H1 (cell line): ENCODE data around the gene RUFY4. TPM values are rescaled to one million over a fixed set of nuclear protein-coding genes. Genes with fewer than 3 reads are reported as not detected.
A peak's percentile ranks its signal among the peaks of the same experiment; 100 is the strongest.

ENCODE experiments used
- CTCF ChIA-PET: fragments of 300-600 bp; sonication (Branson Sonifier 250); formaldehyde crosslinking; loops from one replicate; lab custom pipeline; 2021; ENCODE audit not compliant: partially characterized antibody; lab: Charles Lee
- POLR2A ChIA-PET: fragments of 300-600 bp; sonication (Branson Sonifier 250); formaldehyde crosslinking; loops from one replicate; lab custom pipeline; 2021; ENCODE audit warnings: inconsistent platforms; ENCODE audit not compliant: partially characterized antibody; lab: Charles Lee
- DNase-seq, 2 experiments: peaks; one replicate each; pipeline versions ENCODE4 v3.0.0 to v3.0.0-alpha.2; 2010 to 2022; ENCODE audit warnings: low spot score in 2 of 2, low read depth in 1 of 2, mixed read lengths in 1 of 2
- FAIRE-seq: peaks from 2 replicates; lab custom pipeline; 2011; peaks lifted over from hg19 to GRCh38; lab: Jason Lieb, UNC
- H2AFZ ChIP-seq: 2 replicates; pipeline ENCODE4 v1.8.1; 2012; ENCODE audit warnings: low read length, inconsistent platforms
- H2AK5ac ChIP-seq: 2 replicates; pipeline ENCODE4 v1.6.1; 2013; ENCODE audit warnings: low read depth, low read length
- H2BK120ac ChIP-seq: replicated peaks from 2 replicates; pipeline ENCODE3; 2013; ENCODE audit warnings: low read depth, low read length, inconsistent platforms
- H2BK12ac ChIP-seq: 2 replicates; pipeline ENCODE4 v1.6.1; 2013; ENCODE audit warnings: low read depth, low read length
- H2BK15ac ChIP-seq: 2 replicates; pipeline ENCODE4 v1.6.1; 2013; ENCODE audit warnings: low read length
- H2BK20ac ChIP-seq: 2 replicates; pipeline ENCODE4 v1.6.1; 2013; ENCODE audit warnings: low read length
- H2BK5ac ChIP-seq: 2 replicates; pipeline ENCODE4 v1.6.1; 2013; ENCODE audit warnings: low read depth, low read length
- H3K14ac ChIP-seq: 2 replicates; pipeline ENCODE4 v1.6.1; 2013; ENCODE audit warnings: inconsistent platforms; ENCODE audit not compliant: insufficient read length
- H3K18ac ChIP-seq: 2 replicates; pipeline ENCODE4 v1.6.1; 2013; ENCODE audit warnings: low read length; ENCODE audit errors: extremely low read depth
- H3K23ac ChIP-seq: 2 replicates; pipeline ENCODE4 v1.6.1; 2013; ENCODE audit warnings: inconsistent platforms; ENCODE audit not compliant: insufficient read length
- H3K23me2 ChIP-seq: 2 replicates; pipeline ENCODE4 v1.6.1; 2013; ENCODE audit warnings: low read depth, low read length
- H3K27ac ChIP-seq: 2 replicates; pipeline ENCODE4 v1.6.1; 2011; ENCODE audit warnings: low read depth, low read length, inconsistent platforms
- H3K27me3 ChIP-seq, 4 experiments: replicated peaks in 1 of 4; 1 replicate in 1 of 4; 2 replicates in 3 of 4; pipeline versions ENCODE4 v1.6.1 to v1.8.1; 2011 to 2013; ENCODE audit warnings: low read length in 3 of 4, mild to moderate bottlenecking in 3 of 4, inconsistent platforms in 2 of 4, mixed read lengths in 2 of 4, moderate library complexity in 1 of 4; ENCODE audit not compliant: control insufficient read depth in 3 of 4, insufficient read depth in 3 of 4; ENCODE audit errors: extremely low read depth in 1 of 4
- H3K36me3 ChIP-seq, 4 experiments: 2 replicates each; pipeline versions ENCODE4 v1.6.1 to v1.8.1; 2011 to 2013; ENCODE audit warnings: mild to moderate bottlenecking in 4 of 4, low read length in 3 of 4, moderate library complexity in 2 of 4, control low read depth in 1 of 4, inconsistent platforms in 1 of 4; ENCODE audit not compliant: insufficient read depth in 4 of 4, control insufficient read depth in 2 of 4
- H3K4ac ChIP-seq: replicated peaks from 2 replicates; pipeline ENCODE3; 2013; ENCODE audit warnings: low read length, low read depth, mixed read lengths, inconsistent platforms; ENCODE audit not compliant: insufficient read length
- H3K4me1 ChIP-seq, 4 experiments: replicated peaks in 1 of 4; 1 replicate in 1 of 4; 2 replicates in 3 of 4; pipeline versions ENCODE4 v1.6.1 to v1.8.1; 2011 to 2013; ENCODE audit warnings: low read length in 3 of 4, inconsistent platforms in 2 of 4, mixed read lengths in 1 of 4; ENCODE audit not compliant: insufficient read depth in 4 of 4, control insufficient read depth in 3 of 4
- H3K4me2 ChIP-seq, 2 experiments: 2 replicates each; pipeline versions ENCODE4 v1.6.1 to v1.8.1; 2011 to 2013; ENCODE audit warnings: low read depth in 2 of 2, low read length in 2 of 2, control low read depth in 1 of 2, inconsistent platforms in 1 of 2, mild to moderate bottlenecking in 1 of 2; ENCODE audit not compliant: insufficient read depth in 1 of 2
- H3K4me3 ChIP-seq, 4 experiments: fragments of 200-600, 300-600 bp in 1 of 4; sonication (generic), shearing (Covaris generic), sonication (Bioruptor Twin) in 1 of 4; 2 replicates each; pipeline versions ENCODE4 v1.5.1 to v1.8.1; 2011 to 2016; ENCODE audit warnings: low read length in 4 of 4, low read depth in 3 of 4, control low read depth in 2 of 4, inconsistent platforms in 2 of 4, mild to moderate bottlenecking in 2 of 4, mixed read lengths in 1 of 4, moderate library complexity in 1 of 4; ENCODE audit not compliant: insufficient read depth in 2 of 4; ENCODE audit errors: extremely low read depth in 1 of 4
- H3K56ac ChIP-seq: replicated peaks from 2 replicates; pipeline ENCODE3; 2013; ENCODE audit warnings: low read depth, mild to moderate bottlenecking, mixed read lengths, low read length, inconsistent platforms; ENCODE audit not compliant: insufficient read length
- H3K79me1 ChIP-seq: 2 replicates; pipeline ENCODE4 v1.6.1; 2013; ENCODE audit warnings: low read depth, low read length, control low read depth
- H3K79me2 ChIP-seq, 2 experiments: 2 replicates each; pipeline versions ENCODE4 v1.6.1 to v1.8.1; 2012 to 2013; ENCODE audit warnings: low read length in 2 of 2, mild to moderate bottlenecking in 2 of 2, inconsistent platforms in 1 of 2; ENCODE audit not compliant: insufficient read depth in 2 of 2, control insufficient read depth in 1 of 2
- H3K9ac ChIP-seq, 4 experiments: replicated peaks in 1 of 4; 1 replicate in 1 of 4; 2 replicates in 3 of 4; pipeline versions ENCODE4 v1.6.1 to v1.8.1; 2011 to 2013; ENCODE audit warnings: low read depth in 3 of 4, low read length in 3 of 4, control low read depth in 2 of 4, mild to moderate bottlenecking in 2 of 4, moderate library complexity in 2 of 4, inconsistent platforms in 1 of 4; ENCODE audit errors: extremely low read depth in 1 of 4
- H3K9me3 ChIP-seq, 2 experiments: 2 replicates each; pipeline versions ENCODE4 v1.6.1 to v1.8.1; 2012 to 2013; ENCODE audit warnings: mild to moderate bottlenecking in 2 of 2, moderate library complexity in 2 of 2, control low read depth in 1 of 2, inconsistent platforms in 1 of 2, low read depth in 1 of 2, low read length in 1 of 2, mixed read lengths in 1 of 2; ENCODE audit not compliant: insufficient read depth in 2 of 2
- H4K20me1 ChIP-seq, 2 experiments: replicated peaks in 1 of 2; 2 replicates each; pipeline versions ENCODE3 to v1.8.1; 2011 to 2013; ENCODE audit warnings: inconsistent platforms in 2 of 2, low read length in 2 of 2, mild to moderate bottlenecking in 1 of 2; ENCODE audit not compliant: insufficient read depth in 2 of 2, control insufficient read depth in 1 of 2
- H4K5ac ChIP-seq: 2 replicates; pipeline ENCODE4 v1.6.1; 2013; ENCODE audit warnings: low read length, low read depth, mixed read lengths, inconsistent platforms; ENCODE audit not compliant: insufficient read length
- H4K8ac ChIP-seq: 2 replicates; pipeline ENCODE4 v1.8.0; 2013; ENCODE audit warnings: mild to moderate bottlenecking, moderate library complexity, low read length, inconsistent platforms; ENCODE audit not compliant: insufficient read depth; ENCODE audit errors: extremely low read depth
- H4K91ac ChIP-seq: replicated peaks from 2 replicates; pipeline ENCODE3; 2013; ENCODE audit warnings: low read length, mixed read lengths, inconsistent platforms; ENCODE audit not compliant: insufficient read length
- JUN ChIP-seq: IDR thresholded peaks from 2 replicates; pipeline ENCODE4 v1.6.1; 2011; ENCODE audit warnings: low read depth, mild to moderate bottlenecking, improper control_type of control experiment, low read length
- RXRA ChIP-seq: IDR thresholded peaks from 2 replicates; pipeline ENCODE4 v1.6.1; 2011; ENCODE audit warnings: low read depth, mild to moderate bottlenecking, low read length, moderate library complexity; ENCODE audit not compliant: insufficient read depth
- SIRT6 ChIP-seq: IDR thresholded peaks from one replicate; pipeline ENCODE4 v1.7.1; 2012; ENCODE audit warnings: low read length, inconsistent platforms
- WGBS, 2 experiments: shearing (Covaris generic) in 1 of 2; methylation state at CpG; one replicate each; pipeline versions ENCODE4 v1.1.6 to v1.1.7; 2013 to 2015; ENCODE audit warnings: low lambda C conversion rate in 2 of 2, mixed read lengths in 2 of 2, inconsistent platforms in 1 of 2, low coverage in 1 of 2, missing lambda C conversion rate in 1 of 2; ENCODE audit not compliant: insufficient replicate concordance in 2 of 2, insufficient coverage in 1 of 2, insufficient read length in 1 of 2; ENCODE audit errors: extremely low coverage in 1 of 2, missing lambda C conversion rate in 1 of 2; 5-methylcytosine and 5-hydroxymethylcytosine counted together
- polyA plus RNA-seq, 7 experiments: library from polyadenylated mRNA; depleted of rRNA in 3 of 7; stranded (reverse) in 5 of 7; unstranded in 2 of 7; fragments of >200 nt in 5 of 7; fragments of 200-250 nt in 2 of 7; gene quantifications; 1 replicate in 5 of 7; 2 replicates in 1 of 7; 4 replicates in 1 of 7; pipeline versions ENCODE4 v1.2.1 to v1.2.3, GENCODE V29; 2011 to 2013; ENCODE audit warnings: missing spikeins in 2 of 7, mixed read lengths in 2 of 7
- total RNA-seq: library from RNA; stranded (reverse); fragmentation: NEBNext Ultra II Directional; extraction: Animal tissue kit (Norgen Biotek cat#: 25700); gene quantifications from 2 replicates; pipeline ENCODE4 v1.2.1, GENCODE V29; 2021

RUFY4 gene
- total and polyA plus RNA-seq, 2 of the 8 experiments (the other 6 are each of a cell fraction or from before 2014, with no cell fraction given) = 0.32 to 0.38 TPM

GRCh38 chr2:218031771-218032257, 37.2 kb upstream of the RUFY4 start:
- no peaks in the 10 kb centered on the region for H3K36me3 ChIP-seq

More at GRCh38 chr2:218031771-218032257, 37.2 kb upstream of the RUFY4 start:
- Histone ChIP-seq H4K20me1 (peaks cover 0 to 8% of the 10 kb centered on the region in 2 experiments), H3K56ac (no peak overlapping the region), H4K91ac (no peak overlapping the region), H3K79me1 (no peaks in the 10 kb centered on the region), H3K79me2 (no peaks in the 10 kb centered on the region), H3K9me3 (no peaks in the 10 kb centered on the region), H4K8ac (no peak overlapping the region), H3K27me3 (peaks cover 6 to 25% (median 20%) of the 10 kb centered on the region in 4 experiments), H2BK12ac (peak overlapping the region; percentile 90), H2BK5ac (peak overlapping the region; percentile 94), H3K4me1 (peaks cover 0 to 13% (median 5%) of the 10 kb centered on the region in 4 experiments; a peak in 5 of 7 replicates), H2BK120ac (no peak overlapping the region), H3K4me3 (no peak overlapping the region), H3K18ac (peak overlapping the region; percentile 87), H3K4ac (no peak overlapping the region), H2AK5ac (peak overlapping the region; percentile 95; the same call in 1 of the 2 replicates), H3K23ac (no peak overlapping the region), H3K23me2 (peaks cover 17% of the 10 kb centered on the region; the same call in 1 of the 2 replicates), H3K27ac (no peak overlapping the region), H2AFZ (no peak overlapping the region), H4K5ac (no peak overlapping the region), H2BK20ac (peak overlapping the region; percentile 61; the same call in 1 of the 2 replicates), H3K4me2 (peak overlapping the region in 1 of 2 experiments; percentile 25; a peak in 1 of 4 replicates), H3K14ac (no peak overlapping the region)
- DNase-seq (no peak), FAIRE-seq (no peak)
- WGBS, 2 experiments = 82% methylated on average over 4 of the region's 7 CpGs; no CpG with 5 or more reads in 1 of the 2 experiments
- ChIA-PET POLR2A (interaction anchor here (1.0 to 1.5 kb wide), 2 partner anchors 20 to 245 kb away, joined by 3 read pairs; no protein-coding TSS in a partner anchor), CTCF (interaction anchor here (0.8 to 6.3 kb wide), 17 partner anchors 9 to 246 kb away, joined by 4 to 57 read pairs (median 6); partner anchors contain the start of gene RUFY4)
- no peak for TF ChIP-seq JUN
- no peak for TF ChIP-seq RXRA
- TF ChIP-seq SIRT6 = no peak
- TF ChIP-seq, all 59 proteins: peak for 0
- Histone ChIP-seq H2BK15ac (peak overlapping the region; percentile 40; the same call in 1 of the 2 replicates), H3K9ac (no peak overlapping the region)
